Neural cell (in vitro differentiated cells): ENCODE data around the gene IMPDH2. TPM values are rescaled to one million over a fixed set of nuclear protein-coding genes. Genes with fewer than 3 reads are reported as not detected.

Experiments used
- H2AFZ ChIP-seq: fragments of 200-600, 300-800 bp; sonication (generic), shearing (Covaris generic); 2 replicates; pipeline ENCODE4 v1.6.0; 2014; ENCODE audit warnings: low read depth, mild to moderate bottlenecking, antibody characterized with exemption, low read length, moderate library complexity
- H3F3A ChIP-seq: fragments of 200-600 bp; shearing (Covaris generic); 2 replicates; pipeline ENCODE4 v1.6.1; 2016; ENCODE audit warnings: mild to moderate bottlenecking, moderate library complexity, mixed read lengths, antibody characterized with exemption, low read length; ENCODE audit not compliant: insufficient read depth, poor library complexity, severe bottlenecking
- H3K27ac ChIP-seq: fragments of 200-600, 300-800 bp; sonication (generic), shearing (Covaris generic); 2 replicates; pipeline ENCODE4 v1.5.1; 2014; ENCODE audit warnings: mild to moderate bottlenecking, low read length, moderate library complexity
- H3K27me3 ChIP-seq: fragments of 300-800, 200-600 bp; sonication (generic), shearing (Covaris generic); 2 replicates; pipeline ENCODE4 v1.6.0; 2014; ENCODE audit warnings: mild to moderate bottlenecking, low read depth, low read length, moderate library complexity; ENCODE audit not compliant: insufficient read depth
- H3K36me3 ChIP-seq: fragments of 300-800, 200-600 bp; sonication (generic), shearing (Covaris generic); 2 replicates; pipeline ENCODE4 v1.5.1; 2014; ENCODE audit warnings: mild to moderate bottlenecking, antibody characterized with exemption, low read length, moderate library complexity; ENCODE audit not compliant: insufficient read depth
- H3K4me2 ChIP-seq: fragments of 300-800, 200-600 bp; sonication (generic), shearing (Covaris generic); 2 replicates; pipeline ENCODE4 v1.6.0; 2014; ENCODE audit warnings: mild to moderate bottlenecking, low read length
- H3K4me3 ChIP-seq: fragments of 300-800, 200-600 bp; sonication (generic), shearing (Covaris generic); 2 replicates; pipeline ENCODE4 v1.5.1; 2014; ENCODE audit warnings: mild to moderate bottlenecking, low read length, moderate library complexity
- H3K79me2 ChIP-seq: fragments of 200-600 bp; shearing (Covaris generic); replicated peaks from 2 replicates; pipeline ENCODE4 v1.6.0; 2014; ENCODE audit warnings: mild to moderate bottlenecking, low read length, moderate library complexity; ENCODE audit not compliant: insufficient read depth
- H3K9ac ChIP-seq: fragments of 300-800, 200-600 bp; sonication (generic), shearing (Covaris generic); 2 replicates; pipeline ENCODE4 v1.6.1; 2016; ENCODE audit warnings: mild to moderate bottlenecking, low read length, mixed read lengths
- H3K9me2 ChIP-seq: fragments of 200-600 bp; shearing (Covaris generic); 2 replicates; pipeline ENCODE4 v1.6.1; 2016; ENCODE audit warnings: mild to moderate bottlenecking, low read length, mixed read lengths; ENCODE audit not compliant: insufficient read depth
- H3K9me3 ChIP-seq: fragments of 200-600, 300-800 bp; sonication (generic), shearing (Covaris generic); 2 replicates; pipeline ENCODE4 v1.6.1; 2016; ENCODE audit warnings: mild to moderate bottlenecking, mixed run types, low read length, moderate library complexity, mixed read lengths
- H4K20me1 ChIP-seq: fragments of 200-600 bp; shearing (Covaris generic); 2 replicates; pipeline ENCODE4 v1.6.1; 2016; ENCODE audit warnings: mild to moderate bottlenecking, mixed run types; ENCODE audit not compliant: insufficient read depth
- CTCF ChIP-seq: fragments of 450-650 bp; IDR thresholded peaks from 2 replicates; pipeline ENCODE4 v1.5.1; 2014; ENCODE audit warnings: antibody characterized with exemption, mild to moderate bottlenecking, moderate library complexity; ENCODE audit not compliant: poor library complexity, severe bottlenecking
- EP300 ChIP-seq: fragments of 450-650 bp; conservative IDR thresholded peaks from 2 replicates; pipeline ENCODE4 v1.6.1; 2014; ENCODE audit warnings: antibody characterized with exemption, mild to moderate bottlenecking, moderate library complexity; ENCODE audit not compliant: poor library complexity, severe bottlenecking
- EZH2 ChIP-seq: fragments of 200-600, 300-800 bp; shearing (Covaris generic), sonication (generic); IDR thresholded peaks from 2 replicates; pipeline ENCODE4 v1.6.1; 2014; ENCODE audit warnings: antibody characterized with exemption, low read length, borderline replicate concordance, mild to moderate bottlenecking; ENCODE audit not compliant: insufficient read depth, poor library complexity, severe bottlenecking
- MXI1 ChIP-seq: fragments of 450-650 bp; conservative IDR thresholded peaks from 2 replicates; pipeline ENCODE4 v1.6.1; 2014; ENCODE audit warnings: antibody characterized with exemption, mild to moderate bottlenecking; ENCODE audit not compliant: poor library complexity, severe bottlenecking
- POLR2AphosphoS5 ChIP-seq: IDR thresholded peaks from 2 replicates; pipeline ENCODE4 v1.6.1; 2012
- RAD21 ChIP-seq: fragments of 450-650 bp; conservative IDR thresholded peaks from 2 replicates; pipeline ENCODE4 v1.6.1; 2014; ENCODE audit warnings: antibody characterized with exemption, mild to moderate bottlenecking, moderate library complexity
- SMC3 ChIP-seq: fragments of 450-650 bp; conservative IDR thresholded peaks from 2 replicates; pipeline ENCODE4 v1.6.1; 2014; ENCODE audit warnings: antibody characterized with exemption, mild to moderate bottlenecking, moderate library complexity; ENCODE audit not compliant: poor library complexity
- TAF1 ChIP-seq: IDR thresholded peaks from 2 replicates; pipeline ENCODE4 v1.6.1; 2012; ENCODE audit warnings: low read depth
- polyA plus RNA-seq: library from polyadenylated mRNA; depleted of rRNA; stranded (reverse); fragments of >200 nt; gene quantifications from 2 replicates; pipeline ENCODE4 v1.2.3, GENCODE V29; 2014
- TF ChIP-seq, protein P1 (sequence below): IDR thresholded peaks from 2 replicates; pipeline ENCODE4 v1.6.1; 2012; ENCODE audit warnings: borderline replicate concordance

IMPDH2 gene
- polyA plus RNA-seq, 1 donor from 2014 or later, result 137 TPM

GRCh38 chr3:49025005-49025792 is 4.0 kb downstream of the IMPDH2 start:
- no peak overlapping the region for H3K4me3 ChIP-seq
- no peak overlapping the region for H3K9ac ChIP-seq
- no peaks in the 10 kb centered on the region for H3K9me2 ChIP-seq
- H3K9me3 ChIP-seq, result no peaks in the 10 kb centered on the region
- no peak overlapping the region for H3K27ac ChIP-seq
- no peak overlapping the region for H3K4me2 ChIP-seq
- H3F3A ChIP-seq, result no peaks in the 10 kb centered on the region
- no peak for TF ChIP-seq CTCF
- TF ChIP-seq MXI1, result no peak
- no peak for TF ChIP-seq SMC3
- TF ChIP-seq RAD21, result no peak
- no peak for TF ChIP-seq EP300
- TF ChIP-seq TAF1, result no peak
- TF ChIP-seq, protein P1, sequence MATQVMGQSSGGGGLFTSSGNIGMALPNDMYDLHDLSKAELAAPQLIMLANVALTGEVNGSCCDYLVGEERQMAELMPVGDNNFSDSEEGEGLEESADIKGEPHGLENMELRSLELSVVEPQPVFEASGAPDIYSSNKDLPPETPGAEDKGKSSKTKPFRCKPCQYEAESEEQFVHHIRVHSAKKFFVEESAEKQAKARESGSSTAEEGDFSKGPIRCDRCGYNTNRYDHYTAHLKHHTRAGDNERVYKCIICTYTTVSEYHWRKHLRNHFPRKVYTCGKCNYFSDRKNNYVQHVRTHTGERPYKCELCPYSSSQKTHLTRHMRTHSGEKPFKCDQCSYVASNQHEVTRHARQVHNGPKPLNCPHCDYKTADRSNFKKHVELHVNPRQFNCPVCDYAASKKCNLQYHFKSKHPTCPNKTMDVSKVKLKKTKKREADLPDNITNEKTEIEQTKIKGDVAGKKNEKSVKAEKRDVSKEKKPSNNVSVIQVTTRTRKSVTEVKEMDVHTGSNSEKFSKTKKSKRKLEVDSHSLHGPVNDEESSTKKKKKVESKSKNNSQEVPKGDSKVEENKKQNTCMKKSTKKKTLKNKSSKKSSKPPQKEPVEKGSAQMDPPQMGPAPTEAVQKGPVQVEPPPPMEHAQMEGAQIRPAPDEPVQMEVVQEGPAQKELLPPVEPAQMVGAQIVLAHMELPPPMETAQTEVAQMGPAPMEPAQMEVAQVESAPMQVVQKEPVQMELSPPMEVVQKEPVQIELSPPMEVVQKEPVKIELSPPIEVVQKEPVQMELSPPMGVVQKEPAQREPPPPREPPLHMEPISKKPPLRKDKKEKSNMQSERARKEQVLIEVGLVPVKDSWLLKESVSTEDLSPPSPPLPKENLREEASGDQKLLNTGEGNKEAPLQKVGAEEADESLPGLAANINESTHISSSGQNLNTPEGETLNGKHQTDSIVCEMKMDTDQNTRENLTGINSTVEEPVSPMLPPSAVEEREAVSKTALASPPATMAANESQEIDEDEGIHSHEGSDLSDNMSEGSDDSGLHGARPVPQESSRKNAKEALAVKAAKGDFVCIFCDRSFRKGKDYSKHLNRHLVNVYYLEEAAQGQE, result no peak
- TF ChIP-seq POLR2AphosphoS5, result no peak
- no peak for TF ChIP-seq EZH2
- H4K20me1 ChIP-seq, result no peaks in the 10 kb centered on the region
- H3K36me3 ChIP-seq, result no peaks in the 10 kb centered on the region
- no peaks in the 10 kb centered on the region for H3K27me3 ChIP-seq
- H2AFZ ChIP-seq, result no peak overlapping the region
- H3K79me2 ChIP-seq, result peaks cover 18% of the 10 kb centered on the region

GRCh38 chr3:49024449-49024848 is 4.7 kb downstream of the IMPDH2 start:
- Histone ChIP-seq H3K79me2 (peaks cover 23% of the 10 kb centered on the region), H4K20me1 (no peaks in the 10 kb centered on the region), H3K4me2 (no peak overlapping the region), H3F3A (no peaks in the 10 kb centered on the region), H3K9ac (no peak overlapping the region), H3K27ac (no peak overlapping the region), H2AFZ (no peak overlapping the region), H3K4me3 (no peak overlapping the region), H3K9me3 (no peaks in the 10 kb centered on the region), H3K27me3 (no peaks in the 10 kb centered on the region), H3K36me3 (no peaks in the 10 kb centered on the region), H3K9me2 (no peaks in the 10 kb centered on the region)
- TF ChIP-seq SMC3, result no peak
- no peak for TF ChIP-seq CTCF
- TF ChIP-seq POLR2AphosphoS5, result no peak
